Liver (tissue), 9 donors: ENCODE data around the gene SEC14L5. TPM values are rescaled to one million over a fixed set of nuclear protein-coding genes. Genes with fewer than 3 reads are reported as not detected.

ENCODE experiments used
- DNase-seq: peaks from one replicate; pipeline ENCODE4 v3.0.0-alpha.2; 2017; ENCODE audit warnings: low spot score
- H3K27ac ChIP-seq, 2 donors: one replicate each; pipeline ENCODE4 v1.7.0; 2013; ENCODE audit warnings: inconsistent platforms in 2 of 2, low read length in 2 of 2, control low read depth in 1 of 2, low read depth in 1 of 2, mild to moderate bottlenecking in 1 of 2
- H3K27me3 ChIP-seq, 4 donors: one replicate each; pipeline versions ENCODE4 v1.6.1 to v1.7.0; 2013; ENCODE audit warnings: low read length in 3 of 4, inconsistent platforms in 1 of 4, mild to moderate bottlenecking in 1 of 4, moderate library complexity in 1 of 4; ENCODE audit not compliant: control insufficient read depth in 4 of 4, insufficient read depth in 4 of 4
- H3K36me3 ChIP-seq, 4 donors: one replicate each; pipeline versions ENCODE4 v1.6.1 to v1.7.0; 2013; ENCODE audit warnings: low read length in 3 of 4, mild to moderate bottlenecking in 3 of 4, low read depth in 1 of 4, moderate library complexity in 1 of 4; ENCODE audit not compliant: control insufficient read depth in 4 of 4, insufficient read depth in 3 of 4
- H3K4me1 ChIP-seq, 4 donors: one replicate each; pipeline versions ENCODE4 v1.6.1 to v1.7.0; 2013; ENCODE audit warnings: low read length in 3 of 4, mild to moderate bottlenecking in 3 of 4, moderate library complexity in 1 of 4; ENCODE audit not compliant: control insufficient read depth in 4 of 4, insufficient read depth in 4 of 4
- H3K4me3 ChIP-seq, 3 donors: one replicate each; pipeline versions ENCODE4 v1.6.1 to v1.7.0; 2013; ENCODE audit warnings: low read length in 3 of 3, control low read depth in 1 of 3, low read depth in 1 of 3, mild to moderate bottlenecking in 1 of 3
- H3K9ac ChIP-seq, 2 donors: one replicate each; pipeline ENCODE4 v1.7.0; 2013; ENCODE audit warnings: low read length in 2 of 2, mild to moderate bottlenecking in 2 of 2, moderate library complexity in 2 of 2, control low read depth in 1 of 2, low read depth in 1 of 2
- H3K9me3 ChIP-seq, 4 donors: one replicate each; pipeline versions ENCODE4 v1.6.1 to v1.7.0; 2013; ENCODE audit warnings: low read length in 3 of 4; ENCODE audit not compliant: control insufficient read depth in 4 of 4
- ATF3 ChIP-seq: IDR thresholded peaks from 2 replicates; pipeline ENCODE4 v1.6.1; 2016; ENCODE audit warnings: antibody characterized with exemption
- CTCF ChIP-seq: fragments of 150-350 bp; IDR thresholded peaks from 2 replicates; pipeline ENCODE4 v1.5.1; 2017; ENCODE audit warnings: improper control_type of control experiment, low read depth, low read length; ENCODE audit not compliant: missing input control
- EGR1 ChIP-seq, 2 donors: IDR thresholded peaks; 2 replicates each; pipeline ENCODE4 v1.6.1; 2016 to 2018; ENCODE audit warnings: antibody characterized with exemption in 2 of 2, low read depth in 2 of 2
- FOXA1 ChIP-seq: IDR thresholded peaks from 2 replicates; pipeline ENCODE4 v1.6.1; 2016; ENCODE audit warnings: antibody characterized with exemption
- FOXA2 ChIP-seq: IDR thresholded peaks from 2 replicates; pipeline ENCODE4 v1.6.1; 2016; ENCODE audit warnings: antibody characterized with exemption
- GABPA ChIP-seq, 2 donors: IDR thresholded peaks in 1 of 2; conservative IDR thresholded peaks in 1 of 2; 2 replicates each; pipeline ENCODE4 v1.6.1; 2016; ENCODE audit warnings: antibody characterized with exemption in 2 of 2, mild to moderate bottlenecking in 1 of 2, moderate library complexity in 1 of 2
- HNF4A ChIP-seq, 2 donors: conservative IDR thresholded peaks; 2 replicates each; pipeline ENCODE4 v1.6.1; 2016; ENCODE audit warnings: antibody characterized with exemption in 2 of 2, mild to moderate bottlenecking in 2 of 2
- HNF4G ChIP-seq: IDR thresholded peaks from 2 replicates; pipeline ENCODE4 v1.6.1; 2016; ENCODE audit warnings: antibody characterized with exemption
- JUND ChIP-seq, 2 donors: IDR thresholded peaks; 2 replicates each; pipeline ENCODE4 v1.6.1; 2016; ENCODE audit warnings: antibody characterized with exemption in 2 of 2
- MAX ChIP-seq: IDR thresholded peaks from 2 replicates; pipeline ENCODE4 v1.6.1; 2016; ENCODE audit warnings: antibody characterized with exemption
- NR2F2 ChIP-seq: IDR thresholded peaks from 2 replicates; pipeline ENCODE4 v1.6.1; 2016; ENCODE audit warnings: antibody characterized with exemption
- RAD21 ChIP-seq, 2 donors: IDR thresholded peaks; 2 replicates each; pipeline ENCODE4 v1.6.1; 2016; ENCODE audit warnings: antibody characterized with exemption in 2 of 2, mild to moderate bottlenecking in 2 of 2
- REST ChIP-seq: IDR thresholded peaks from 2 replicates; pipeline ENCODE4 v1.6.1; 2016; ENCODE audit warnings: antibody characterized with exemption, mild to moderate bottlenecking
- RXRA ChIP-seq, 2 donors: IDR thresholded peaks; 2 replicates each; pipeline ENCODE4 v1.6.1; 2017 to 2018; ENCODE audit warnings: antibody characterized with exemption in 2 of 2, mild to moderate bottlenecking in 1 of 2
- SP1 ChIP-seq: IDR thresholded peaks from 2 replicates; pipeline ENCODE4 v1.6.1; 2018; ENCODE audit warnings: antibody characterized with exemption, mild to moderate bottlenecking
- TAF1 ChIP-seq: conservative IDR thresholded peaks from 2 replicates; pipeline ENCODE4 v1.6.1; 2016; ENCODE audit warnings: antibody characterized with exemption, mild to moderate bottlenecking
- YY1 ChIP-seq: IDR thresholded peaks from 2 replicates; pipeline ENCODE4 v1.6.1; 2016; ENCODE audit warnings: antibody characterized with exemption, mild to moderate bottlenecking
- ZBTB33 ChIP-seq: IDR thresholded peaks from 2 replicates; pipeline ENCODE4 v1.6.1; 2016; ENCODE audit warnings: antibody characterized with exemption
- WGBS: extraction: QIAGEN DNeasy Blood & Tissue Kit; methylation state at CpG from one replicate; pipeline ENCODE4 v1.1.7; 2013; 5-methylcytosine and 5-hydroxymethylcytosine counted together
- polyA plus RNA-seq, 2 donors: library from polyadenylated mRNA; stranded (reverse) in 1 of 2; unstranded in 1 of 2; fragments of 200-250 nt in 1 of 2; fragments of >200 nt in 1 of 2; fragmentation: Nextera tagmentation in 1 of 2; extraction: Ambion mirVana in 1 of 2; gene quantifications; one replicate each; pipeline versions ENCODE4 v1.2.1 to v1.2.3, GENCODE V29; 2013 to 2015
- total RNA-seq, 2 donors: library from RNA; depleted of rRNA; stranded (reverse); fragments of >200 nt; gene quantifications; one replicate each; pipeline ENCODE4 v1.2.3, GENCODE V29; 2014
- donor health status: healthy.
- donor health status: healthy.
- donor health status: healthy.
- donor health status: healthy.
- donor health status: healthy.

SEC14L5 gene
- total and polyA plus RNA-seq, 4 donors, result 0.03 to 0.65 (median 0.12) TPM

- no peak for TF ChIP-seq ZBTB33
- TF ChIP-seq JUND (IDR thresholded peaks at IDR 0.05), result no peak
- no peak for TF ChIP-seq YY1
- TF ChIP-seq FOXA1, result no peak
- TF ChIP-seq GABPA (IDR thresholded peaks at IDR 0.05 in 1 of 2, conservative IDR thresholded peaks at IDR 0.05 in 1 of 2), result no peak
- no peak for TF ChIP-seq RXRA (IDR thresholded peaks at IDR 0.05)
- no peak for TF ChIP-seq MAX
- no peak for TF ChIP-seq ATF3
Observed at GRCh38 chr16:4947722-4948503, 10.2 kb upstream of the SEC14L5 start (continued).

GRCh38 chr16:4948903-4949766, 9.0 kb upstream of the SEC14L5 start:
- WGBS, result 73% methylated on average over 16 of the region's 16 CpGs
- no peaks in the 10 kb centered on the region for H3K27me3 ChIP-seq
- H3K4me1 ChIP-seq, result peaks cover 4 to 14% (median 10%) of the 10 kb centered on the region in 4 donors
- H3K9ac ChIP-seq, result no peak overlapping the region
- H3K27ac ChIP-seq, result no peak overlapping the region
- no peak for DNase-seq
- no peaks in the 10 kb centered on the region for H3K36me3 ChIP-seq
- H3K4me3 ChIP-seq, result no peak overlapping the region
- H3K9me3 ChIP-seq, result no peaks in the 10 kb centered on the region
- TF ChIP-seq NR2F2, result no peak
- TF ChIP-seq RXRA (IDR thresholded peaks at IDR 0.05), result no peak
- no peak for TF ChIP-seq SP1
- no peak for TF ChIP-seq YY1
- TF ChIP-seq HNF4A (conservative IDR thresholded peaks at IDR 0.05), result no peak
- no peak for TF ChIP-seq HNF4G
- no peak for TF ChIP-seq GABPA (IDR thresholded peaks at IDR 0.05 in 1 of 2, conservative IDR thresholded peaks at IDR 0.05 in 1 of 2)

- TF ChIP-seq REST (no peak), RAD21 (IDR thresholded peaks at IDR 0.05) (no peak), RXRA (IDR thresholded peaks at IDR 0.05) (no peak), FOXA2 (no peak), TAF1 (no peak), EGR1 (IDR thresholded peaks at IDR 0.05; ENCODE audit: low read depth in 2 of 2) (no peak), CTCF (no peak), JUND (IDR thresholded peaks at IDR 0.05) (no peak), HNF4A (conservative IDR thresholded peaks at IDR 0.05) (no peak), MAX (no peak), GABPA (IDR thresholded peaks at IDR 0.05 in 1 of 2, conservative IDR thresholded peaks at IDR 0.05 in 1 of 2) (no peak), SP1 (no peak), YY1 (no peak), ATF3 (no peak), FOXA1 (no peak), HNF4G (no peak)
- H3K9me3 ChIP-seq, result no peaks in the 10 kb centered on the region
- peaks cover 3 to 6% (median 5%) of the 10 kb centered on the region in 4 donors for H3K4me1 ChIP-seq
- H3K27me3 ChIP-seq, result no peaks in the 10 kb centered on the region
- no peak overlapping the region for H3K4me3 ChIP-seq
- H3K36me3 ChIP-seq, result no peaks in the 10 kb centered on the region
- 77% methylated on average over 10 of the region's 10 CpGs for WGBS
- no peak for DNase-seq
- no peak overlapping the region for H3K27ac ChIP-seq
- no peak overlapping the region for H3K9ac ChIP-seq
Observed at GRCh38 chr16:4949986-4950385, 8.1 kb upstream of the SEC14L5 start.
